Fibroblast of lung (primary cell): ENCODE data around the gene HERC2. TPM values are rescaled to one million over a fixed set of nuclear protein-coding genes. Genes with fewer than 3 reads are reported as not detected.

Experiments
- DNase-seq, 2 donors: peaks; one replicate each; pipeline versions ENCODE4 v3.0.0 to v3.0.0-alpha.2; 2010; ENCODE audit warnings: low read depth in 2 of 2
- H2AFZ ChIP-seq: 2 replicates; pipeline ENCODE4 v1.5.1; 2012; ENCODE audit warnings: low read length, control low read depth, inconsistent platforms
- H3K27ac ChIP-seq: 2 replicates; pipeline ENCODE4 v1.5.1; 2011; ENCODE audit warnings: low read length, control low read depth; ENCODE audit not compliant: insufficient read depth
- H3K27me3 ChIP-seq: 2 replicates; pipeline ENCODE4 v1.5.1; 2011; ENCODE audit warnings: mild to moderate bottlenecking, low read length; ENCODE audit not compliant: control insufficient read depth, insufficient read depth
- H3K36me3 ChIP-seq: 2 replicates; pipeline ENCODE4 v1.5.1; 2011; ENCODE audit warnings: low read length; ENCODE audit not compliant: control insufficient read depth, insufficient read depth
- H3K4me1 ChIP-seq: 2 replicates; pipeline ENCODE4 v1.5.1; 2011; ENCODE audit warnings: low read length; ENCODE audit not compliant: control insufficient read depth, insufficient read depth; ENCODE audit errors: extremely low read depth
- H3K4me2 ChIP-seq: 2 replicates; pipeline ENCODE4 v1.5.1; 2011; ENCODE audit warnings: low read length, control low read depth; ENCODE audit not compliant: insufficient read depth; ENCODE audit errors: extremely low read depth
- H3K4me3 ChIP-seq, 4 experiments: fragments of 200-600 bp in 1 of 4; sonication (generic) in 1 of 4; replicated peaks in 1 of 4; 2 replicates each; pipeline ENCODE4 v1.5.1; 2011 to 2016; ENCODE audit warnings: low read length in 4 of 4, low read depth in 3 of 4, mild to moderate bottlenecking in 3 of 4, control low read depth in 2 of 4, inconsistent platforms in 1 of 4, mixed read lengths in 1 of 4; ENCODE audit not compliant: insufficient read depth in 1 of 4; ENCODE audit errors: control extremely low read depth in 1 of 4
- H3K79me2 ChIP-seq: 2 replicates; pipeline ENCODE4 v1.5.1; 2012; ENCODE audit warnings: mild to moderate bottlenecking, low read length, inconsistent platforms; ENCODE audit not compliant: control insufficient read depth, insufficient read depth
- H3K9ac ChIP-seq: 2 replicates; pipeline ENCODE4 v1.5.1; 2011; ENCODE audit warnings: mild to moderate bottlenecking, low read length, control low read depth; ENCODE audit not compliant: insufficient read depth
- H3K9me3 ChIP-seq: 2 replicates; pipeline ENCODE4 v1.5.1; 2012; ENCODE audit warnings: low read depth, low read length; ENCODE audit not compliant: control insufficient read depth, insufficient read depth
- H4K20me1 ChIP-seq: 2 replicates; pipeline ENCODE4 v1.5.1; 2011; ENCODE audit warnings: low read length; ENCODE audit not compliant: control insufficient read depth, insufficient read depth; ENCODE audit errors: extremely low read depth
- EZH2 ChIP-seq: IDR thresholded peaks from 2 replicates; pipeline ENCODE4 v1.5.1; 2012; ENCODE audit warnings: low read length, control low read depth, mild to moderate bottlenecking; ENCODE audit errors: missing control alignments
- polyA plus RNA-seq, 2 donors: library from polyadenylated mRNA; depleted of rRNA in 1 of 2; stranded (reverse) in 1 of 2; unstranded in 1 of 2; fragments of >200 nt; gene quantifications; 2 replicates each; pipeline ENCODE4 v1.2.1, GENCODE V29; 2011 to 2012; ENCODE audit warnings: missing spikeins in 1 of 2
- total RNA-seq: library from RNA; depleted of rRNA; stranded (reverse); fragments of >200 nt; gene quantifications from 2 replicates; pipeline ENCODE4 v1.2.1, GENCODE V29; 2014
- TF ChIP-seq, protein P1 (sequence below), 2 donors: IDR thresholded peaks in 1 of 2; conservative IDR thresholded peaks in 1 of 2; 1 replicate in 1 of 2; 2 replicates in 1 of 2; pipeline ENCODE4 v1.5.1; 2011 to 2012; ENCODE audit warnings: low read length in 2 of 2, control low read depth in 1 of 2, inconsistent platforms in 1 of 2, low read depth in 1 of 2, mild to moderate bottlenecking in 1 of 2

Gene HERC2
- total and polyA plus RNA-seq, 2 donors (not counting 1 experiment from before 2014, with no cell fraction given) = 12.4 to 55.8 TPM

DNA sequence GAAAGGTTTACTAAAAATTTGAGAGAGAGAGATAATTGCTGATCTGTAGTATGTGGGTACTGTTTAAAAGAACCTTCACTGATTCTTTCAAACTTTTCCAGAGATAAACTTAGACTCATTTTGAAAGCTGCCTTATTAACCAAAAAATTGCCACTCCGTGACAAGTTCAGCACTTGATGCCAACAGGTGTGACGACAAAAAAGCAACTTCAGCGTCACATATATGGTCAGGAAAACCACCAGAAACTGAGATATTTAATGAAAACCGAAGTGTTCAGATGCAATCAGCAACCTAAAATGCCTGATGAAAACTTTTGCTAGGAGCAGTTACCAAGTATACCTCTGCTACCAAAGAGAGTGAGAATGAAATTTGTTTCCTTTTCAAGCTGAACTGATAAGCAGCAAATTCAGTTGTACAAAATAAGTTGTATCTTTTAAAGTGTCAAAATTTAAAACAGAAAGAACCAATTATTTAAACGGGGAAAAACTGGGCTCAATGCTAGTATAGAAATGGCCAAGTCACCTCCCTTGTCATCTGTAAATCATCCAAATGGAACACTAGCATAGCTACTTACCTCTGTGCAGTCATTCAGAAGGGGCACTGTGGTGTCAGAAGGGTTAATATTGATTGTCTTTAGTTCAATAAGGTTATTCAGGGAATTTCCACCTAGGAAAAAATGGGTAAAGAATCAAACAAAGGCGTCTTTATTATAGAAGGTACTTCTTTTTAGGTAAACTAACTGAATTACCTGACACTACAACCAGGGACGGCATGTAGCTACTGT lies 131.4 kb downstream of the HERC2 start:
- H3K9ac ChIP-seq = no peak overlapping the region
- H3K4me2 ChIP-seq = no peak overlapping the region
- H3K36me3 ChIP-seq = peaks cover 6% of the 10 kb centered on the region
- no peak overlapping the region for H3K4me3 ChIP-seq
- no peak overlapping the region for H2AFZ ChIP-seq
- H3K27me3 ChIP-seq = no peaks in the 10 kb centered on the region
- no peaks in the 10 kb centered on the region for H3K79me2 ChIP-seq
- no peak for TF ChIP-seq EZH2
- TF ChIP-seq, protein P1, sequence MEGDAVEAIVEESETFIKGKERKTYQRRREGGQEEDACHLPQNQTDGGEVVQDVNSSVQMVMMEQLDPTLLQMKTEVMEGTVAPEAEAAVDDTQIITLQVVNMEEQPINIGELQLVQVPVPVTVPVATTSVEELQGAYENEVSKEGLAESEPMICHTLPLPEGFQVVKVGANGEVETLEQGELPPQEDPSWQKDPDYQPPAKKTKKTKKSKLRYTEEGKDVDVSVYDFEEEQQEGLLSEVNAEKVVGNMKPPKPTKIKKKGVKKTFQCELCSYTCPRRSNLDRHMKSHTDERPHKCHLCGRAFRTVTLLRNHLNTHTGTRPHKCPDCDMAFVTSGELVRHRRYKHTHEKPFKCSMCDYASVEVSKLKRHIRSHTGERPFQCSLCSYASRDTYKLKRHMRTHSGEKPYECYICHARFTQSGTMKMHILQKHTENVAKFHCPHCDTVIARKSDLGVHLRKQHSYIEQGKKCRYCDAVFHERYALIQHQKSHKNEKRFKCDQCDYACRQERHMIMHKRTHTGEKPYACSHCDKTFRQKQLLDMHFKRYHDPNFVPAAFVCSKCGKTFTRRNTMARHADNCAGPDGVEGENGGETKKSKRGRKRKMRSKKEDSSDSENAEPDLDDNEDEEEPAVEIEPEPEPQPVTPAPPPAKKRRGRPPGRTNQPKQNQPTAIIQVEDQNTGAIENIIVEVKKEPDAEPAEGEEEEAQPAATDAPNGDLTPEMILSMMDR (conservative IDR thresholded peaks at IDR 0.05 in 1 of 2, IDR thresholded peaks at IDR 0.05 in 1 of 2; ENCODE audit: low read depth in 1 of 2, low read length in 2 of 2) = no peak
- no peak for DNase-seq
- H3K4me1 ChIP-seq = no peaks in the 10 kb centered on the region
- no peak overlapping the region for H3K27ac ChIP-seq
- no peaks in the 10 kb centered on the region for H4K20me1 ChIP-seq
- H3K9me3 ChIP-seq = no peaks in the 10 kb centered on the region

DNA sequence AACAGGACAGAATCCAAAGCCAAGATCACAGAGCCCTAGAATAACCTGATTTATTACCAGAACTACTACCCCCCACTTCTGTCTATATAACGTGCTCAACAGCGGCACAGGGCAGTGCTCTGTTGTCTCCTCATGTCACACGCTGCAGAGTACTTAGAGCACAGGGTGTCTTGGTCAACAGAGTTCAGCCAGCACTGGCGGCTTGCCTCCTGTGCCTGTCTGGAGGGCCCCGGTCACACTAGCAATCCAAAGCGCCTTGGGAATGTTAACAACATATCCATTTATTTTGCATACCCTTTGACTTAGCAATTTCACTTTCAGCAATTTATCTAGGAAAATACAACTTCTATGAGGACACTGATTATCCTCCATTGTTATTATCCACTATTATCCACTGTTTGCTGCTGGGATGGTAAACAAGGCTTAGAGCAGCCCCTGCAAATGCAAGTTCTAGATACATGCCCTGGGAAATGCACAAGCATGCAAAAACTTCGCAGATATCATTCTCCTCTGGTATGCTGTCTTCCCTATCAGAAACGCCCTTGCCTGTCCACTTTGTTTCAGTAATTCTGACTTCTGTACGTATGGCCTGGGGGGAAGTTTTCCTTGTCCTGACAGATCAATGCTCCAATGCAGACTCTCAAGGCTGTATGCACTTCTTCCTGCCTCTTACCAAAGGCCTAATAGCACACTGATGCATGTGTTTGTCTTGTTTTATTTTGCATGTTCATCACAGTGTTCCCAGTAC lies 136.7 kb downstream of the HERC2 start:
- no peaks in the 10 kb centered on the region for H3K9me3 ChIP-seq
- peaks cover 6% of the 10 kb centered on the region for H3K36me3 ChIP-seq
- H3K9ac ChIP-seq = no peak overlapping the region
- no peaks in the 10 kb centered on the region for H4K20me1 ChIP-seq
- H2AFZ ChIP-seq = no peak overlapping the region
- DNase-seq = no peak
- TF ChIP-seq, protein P1 (conservative IDR thresholded peaks at IDR 0.05 in 1 of 2, IDR thresholded peaks at IDR 0.05 in 1 of 2; ENCODE audit: low read depth in 1 of 2, low read length in 2 of 2) = no peak
- TF ChIP-seq EZH2 = no peak
- no peaks in the 10 kb centered on the region for H3K79me2 ChIP-seq
- no peak overlapping the region for H3K27ac ChIP-seq
- H3K27me3 ChIP-seq = no peaks in the 10 kb centered on the region
- H3K4me3 ChIP-seq = no peak overlapping the region
- H3K4me2 ChIP-seq = no peak overlapping the region
- no peaks in the 10 kb centered on the region for H3K4me1 ChIP-seq

DNA sequence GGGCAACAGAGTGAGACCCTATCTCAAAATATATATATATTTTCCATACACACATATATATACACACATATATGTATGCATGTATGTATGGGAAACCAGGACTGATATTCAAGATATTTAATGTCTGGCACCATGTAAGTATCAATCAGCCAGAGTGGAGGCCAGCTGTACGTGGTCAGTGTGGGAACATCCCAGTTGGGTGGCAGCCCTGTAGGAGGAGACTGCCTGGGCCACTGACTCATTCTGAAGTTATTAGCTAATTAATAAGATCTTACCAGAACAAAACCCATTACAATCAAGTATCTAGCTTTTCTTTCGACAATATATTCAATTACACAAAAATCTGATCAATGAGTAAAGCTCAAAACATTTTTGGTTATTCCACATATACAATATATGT lies 137.8 kb downstream of the HERC2 start:
- Histone ChIP-seq H3K9ac (no peak overlapping the region), H3K27me3 (no peaks in the 10 kb centered on the region), H3K27ac (no peak overlapping the region), H2AFZ (no peak overlapping the region), H3K9me3 (no peaks in the 10 kb centered on the region), H4K20me1 (no peaks in the 10 kb centered on the region), H3K36me3 (peaks cover 6% of the 10 kb centered on the region), H3K4me3 (no peak overlapping the region), H3K79me2 (no peaks in the 10 kb centered on the region), H3K4me2 (no peak overlapping the region), H3K4me1 (no peaks in the 10 kb centered on the region)
- DNase-seq = peak; percentile 17 to 29
- TF ChIP-seq EZH2 = no peak
- TF ChIP-seq, protein P1 (conservative IDR thresholded peaks at IDR 0.05 in 1 of 2, IDR thresholded peaks at IDR 0.05 in 1 of 2; ENCODE audit: low read depth in 1 of 2, low read length in 2 of 2) = no peak
